Measurements from ENCODE around the gene LLCFC1.
"Not testable (repeated sequence)": the region's sequence is repeated elsewhere in the genome, so short reads cannot be mapped to it uniquely, and the experiment has no call there.

The LLCFC1 gene

DNA sequence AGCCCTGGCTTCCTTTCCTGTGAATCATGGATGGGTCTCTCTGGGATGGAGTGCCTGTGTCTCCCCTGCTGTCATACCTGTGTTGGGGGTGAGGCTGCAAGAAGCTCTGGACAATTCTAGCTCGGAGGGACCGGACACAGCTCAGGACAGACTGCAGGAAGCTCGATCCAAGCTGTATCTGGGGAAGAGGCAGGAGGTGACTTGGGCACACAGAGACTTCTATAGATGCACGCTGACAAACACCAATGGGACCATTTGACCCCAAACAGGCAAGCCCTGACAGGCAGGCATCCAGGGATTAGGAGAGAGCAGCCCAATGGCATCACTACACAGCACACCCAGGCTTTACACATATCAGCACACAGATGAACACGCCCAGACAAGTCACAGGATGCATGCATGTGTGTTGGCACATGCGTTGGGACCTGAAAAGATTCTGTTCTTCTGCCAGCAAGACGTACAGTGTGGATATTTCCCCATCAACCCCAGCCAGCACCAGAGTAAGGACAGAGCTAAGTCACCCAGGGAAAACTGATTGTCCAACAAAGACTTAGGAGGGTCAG lies 4.5 kb downstream of the LLCFC1 start:
- no peak for FAIRE-seq

DNA sequence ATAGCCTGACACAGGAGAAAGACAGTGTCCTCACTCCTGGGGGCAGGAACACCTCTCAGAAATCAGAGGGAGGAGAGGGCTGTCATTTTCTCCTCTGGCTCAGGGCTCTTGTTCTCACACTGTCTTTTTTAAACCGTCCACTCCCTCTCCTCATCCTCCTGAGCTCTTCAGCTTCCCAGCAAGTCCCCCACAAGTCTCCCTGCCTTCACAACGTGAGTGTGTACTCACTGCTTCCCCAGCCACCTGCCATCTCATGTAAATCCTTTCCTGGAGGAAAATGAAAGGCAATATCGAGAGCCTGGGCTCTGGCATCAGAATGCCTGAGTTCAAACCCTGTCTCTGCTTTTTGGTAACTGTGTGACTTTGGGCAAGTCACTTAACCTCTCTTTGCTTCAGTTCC lies 5.7 kb downstream of the LLCFC1 start:
- no peak for FAIRE-seq

DNA sequence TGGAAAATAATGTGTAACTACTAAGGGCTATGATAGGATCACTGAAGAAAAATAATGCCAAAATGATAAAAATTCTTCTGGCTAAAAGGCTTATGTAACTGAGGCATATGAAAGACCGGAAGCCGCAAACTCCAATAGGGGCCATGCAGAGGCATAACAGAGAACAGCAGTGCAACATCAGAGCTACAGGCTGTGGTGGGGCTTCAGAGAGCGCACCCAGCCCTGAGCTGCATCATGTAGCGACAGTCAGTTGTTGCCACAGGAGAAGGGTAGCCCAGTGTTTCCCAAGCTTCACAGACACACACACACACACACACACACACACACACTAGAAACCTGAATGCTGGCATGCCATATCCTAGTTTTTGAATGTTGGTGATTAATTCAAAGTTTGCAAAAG lies 9.3 kb downstream of the LLCFC1 start:
- no peak for FAIRE-seq

DNA sequence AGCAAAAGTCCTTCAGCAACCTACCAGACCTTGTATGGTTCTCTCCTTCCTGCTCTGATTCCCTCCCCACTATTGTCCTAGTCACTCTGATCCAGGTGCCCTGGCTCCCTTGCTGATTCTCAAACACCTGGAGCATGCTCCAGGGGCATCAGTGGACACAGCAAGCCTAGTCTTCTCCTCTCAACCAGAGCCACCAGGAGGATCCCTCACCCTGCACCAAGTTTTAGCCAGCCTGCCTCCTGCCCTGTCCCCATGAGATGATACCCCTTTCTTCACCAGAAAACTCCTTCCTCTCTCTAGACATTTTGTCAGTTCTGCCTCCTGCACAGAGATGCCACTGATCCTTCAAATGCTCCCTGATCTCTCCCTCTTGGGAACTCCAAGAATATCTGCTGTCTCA lies 11.0 kb downstream of the LLCFC1 start:
- no peak for FAIRE-seq

DNA sequence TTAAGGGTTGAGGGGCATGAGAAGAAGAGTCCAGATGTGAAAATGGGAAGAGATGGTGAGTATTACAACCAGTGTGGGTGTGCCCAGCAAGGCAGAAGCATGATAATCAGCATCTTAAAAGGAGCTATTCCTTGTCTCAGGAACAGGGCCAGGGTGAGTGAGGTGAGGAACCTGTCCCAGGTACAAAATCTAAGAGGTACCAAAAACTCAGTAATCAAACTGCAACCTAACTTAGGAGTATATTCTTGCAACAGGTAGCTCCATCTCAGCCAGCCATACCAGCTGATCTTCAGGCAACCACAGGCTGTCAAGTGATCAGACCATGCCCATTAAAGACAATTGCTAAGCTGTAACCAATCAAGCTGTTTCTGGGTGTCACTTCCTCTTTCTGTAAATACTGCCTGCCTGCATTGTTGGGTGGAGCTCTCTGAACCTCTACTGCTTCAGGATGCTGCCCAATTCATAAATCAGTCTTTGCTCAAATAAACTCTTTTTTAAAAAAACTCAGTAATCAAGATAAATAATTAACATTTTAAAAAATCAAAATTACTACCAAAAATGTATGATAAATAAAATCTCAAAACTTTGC lies 15.5 kb downstream of the LLCFC1 start:
- no peak for FAIRE-seq

DNA sequence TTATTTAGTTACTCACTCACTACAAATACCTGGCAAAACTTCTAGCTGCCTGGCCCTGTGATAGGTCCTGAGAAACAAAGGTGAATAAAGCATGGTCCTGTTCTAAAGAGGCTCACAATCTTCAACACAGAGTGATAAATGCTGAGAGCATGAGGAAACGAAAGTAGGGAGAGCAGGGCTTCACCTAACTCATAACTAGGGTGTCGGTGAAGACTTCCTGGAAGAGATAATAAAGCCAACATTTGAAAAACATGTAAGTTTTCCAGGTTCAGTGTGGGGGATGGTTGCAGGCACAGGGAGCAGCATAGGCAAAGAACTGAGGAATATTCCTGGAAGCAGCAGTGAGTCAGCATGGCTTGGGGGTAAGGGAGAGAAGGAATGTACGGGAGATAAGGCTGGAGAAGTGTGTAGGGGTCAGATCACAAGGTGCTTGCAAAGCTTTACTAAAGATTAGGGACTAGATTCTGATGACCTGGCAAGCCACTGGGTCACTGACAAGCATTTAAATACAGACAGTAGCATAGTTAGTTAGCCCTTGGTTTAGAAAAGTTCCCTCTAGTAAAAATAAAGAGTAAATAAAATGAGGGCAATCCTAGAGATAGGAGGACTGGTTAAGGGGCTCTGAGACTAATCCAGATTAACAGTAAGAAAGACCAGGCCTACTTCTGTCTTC lies 17.8 kb downstream of the LLCFC1 start:
- no peak for FAIRE-seq

DNA sequence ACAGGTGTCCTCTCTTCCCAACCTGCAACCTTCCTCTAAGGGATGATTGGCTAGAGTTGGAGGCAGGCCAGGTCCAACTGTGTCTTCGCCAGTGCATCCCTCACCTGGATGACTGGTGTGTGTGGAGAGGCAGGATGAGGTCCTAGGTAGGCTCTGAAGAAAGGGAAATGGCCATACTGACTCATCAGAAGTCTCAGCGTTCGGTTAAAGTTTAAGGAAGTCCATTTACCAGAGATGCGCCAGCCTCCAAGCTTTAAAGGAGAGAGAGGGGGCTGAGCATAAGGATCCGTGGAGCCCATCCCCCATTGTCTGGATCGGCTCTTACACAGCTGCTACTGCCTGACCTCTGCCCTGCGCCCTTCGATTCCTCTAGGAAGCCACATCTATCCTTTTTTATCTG lies 18.4 kb downstream of the LLCFC1 start:
- no peak for FAIRE-seq

DNA sequence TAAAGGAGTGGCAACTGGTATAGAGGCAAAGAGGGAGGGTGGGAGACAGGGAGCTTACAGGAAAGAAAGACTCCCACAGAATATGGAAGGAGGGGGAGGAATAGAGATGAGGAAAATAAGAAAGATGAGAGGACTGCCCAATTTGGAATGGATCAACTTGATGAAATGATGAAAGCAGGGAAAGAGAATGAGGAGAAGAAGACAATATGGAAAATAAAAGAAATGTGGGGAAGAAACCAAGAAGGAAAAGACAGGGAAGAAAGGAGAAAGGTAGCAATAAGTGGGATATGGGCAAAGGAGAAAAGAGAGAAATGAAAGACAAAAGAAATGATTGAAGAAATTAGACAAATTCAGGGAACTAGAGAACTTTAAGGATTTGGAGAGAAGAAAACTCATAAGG lies 19.9 kb downstream of the LLCFC1 start:
- no peak for FAIRE-seq

DNA sequence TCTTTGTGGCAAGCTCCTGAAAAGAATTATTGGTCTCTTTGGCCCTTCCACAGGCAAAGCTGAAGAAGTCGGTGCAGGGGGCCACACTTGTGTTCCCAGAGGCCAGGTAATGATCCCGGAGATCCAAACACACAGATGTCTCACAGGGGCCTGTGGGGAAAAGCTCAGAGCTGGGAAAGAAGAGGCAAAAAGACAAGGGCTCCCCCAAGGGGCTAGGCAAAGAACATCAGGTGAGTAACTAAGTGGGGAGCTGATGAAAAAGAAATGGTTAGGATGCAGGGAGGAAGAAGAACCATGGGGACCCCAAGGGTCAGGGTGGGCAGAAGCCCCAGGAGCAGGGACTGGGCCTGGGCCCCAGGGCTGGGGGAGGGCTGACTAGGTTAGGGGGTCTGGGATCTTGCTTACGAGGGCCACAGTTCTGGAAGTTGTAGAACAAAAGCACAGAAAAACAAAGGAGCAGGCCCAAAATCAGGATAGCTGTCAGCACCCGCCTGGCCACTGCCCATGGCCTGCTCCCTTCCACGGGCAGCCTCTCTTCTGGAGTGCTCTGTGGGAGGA lies 21.8 kb downstream of the LLCFC1 start:
- FAIRE-seq, result no peak

DNA sequence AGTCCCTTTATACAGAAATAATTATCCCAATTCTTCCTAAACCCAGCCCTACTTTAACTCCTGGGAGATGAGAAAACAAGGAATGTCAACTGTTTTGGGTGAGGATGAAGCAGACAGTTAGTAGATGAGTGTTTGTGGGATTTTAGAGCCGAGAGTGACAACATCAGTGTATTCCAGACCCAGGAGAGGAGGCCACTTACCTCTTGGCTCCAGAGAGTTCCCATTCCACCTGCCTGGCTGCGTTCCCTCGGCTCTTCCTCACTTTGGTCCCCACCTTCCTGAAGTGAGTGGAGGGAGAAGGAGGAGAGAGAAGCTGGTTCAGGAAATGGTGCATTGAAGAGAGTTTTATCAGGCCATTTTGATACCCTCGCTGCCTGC lies 22.3 kb downstream of the LLCFC1 start:
- no peak for FAIRE-seq

DNA sequence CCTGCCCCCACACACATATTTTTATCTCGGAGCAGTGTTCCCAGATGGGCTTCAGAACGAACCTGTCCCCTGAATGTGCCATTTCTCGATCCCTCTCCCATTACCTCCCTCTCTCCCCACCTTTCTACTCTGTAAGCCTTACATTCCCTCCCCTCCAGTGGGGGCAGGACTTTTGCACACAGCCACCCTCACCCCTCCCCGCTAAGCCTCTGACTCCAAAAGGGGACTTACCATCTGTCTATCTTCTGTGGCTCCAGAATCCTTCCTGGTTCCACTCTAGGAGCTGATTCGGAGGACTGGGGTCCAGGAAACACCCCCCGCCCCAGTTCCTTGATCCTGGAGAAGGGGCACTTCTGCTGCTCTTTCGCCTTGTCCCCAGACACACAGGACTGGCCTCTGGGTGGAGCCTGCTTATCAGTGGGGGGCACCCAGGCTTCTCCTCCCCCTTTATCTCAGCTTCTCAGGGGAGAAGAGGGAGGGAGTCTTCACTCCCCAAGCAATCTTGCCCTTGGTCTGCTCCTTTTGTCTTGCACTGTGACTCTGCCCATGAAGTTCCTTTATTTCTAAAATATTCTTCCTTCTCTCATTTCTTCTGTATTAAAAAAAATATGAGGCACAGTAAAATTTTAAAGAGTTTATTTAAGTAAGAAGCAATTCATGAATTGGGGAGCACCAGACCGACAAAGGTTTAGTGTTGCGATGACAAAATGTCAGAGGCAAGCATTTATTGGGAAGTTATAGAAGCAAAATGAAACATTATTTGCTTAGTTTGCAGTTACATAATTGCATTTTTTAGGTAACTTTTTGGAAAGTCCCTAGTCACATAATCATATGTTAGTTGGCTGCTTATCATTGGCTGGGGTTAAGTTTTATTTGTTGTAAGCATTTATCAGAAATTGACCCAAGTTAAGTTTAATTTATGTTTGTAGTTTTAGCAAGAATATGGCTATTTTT lies 23.0 kb downstream of the LLCFC1 start, which contains the start of gene KEL:
KEL (minus strand) TSS at position 391 of the 954 bp plus-strand sequence; CDS start at position 234, 157 bp downstream.
- FAIRE-seq, result no peak

DNA sequence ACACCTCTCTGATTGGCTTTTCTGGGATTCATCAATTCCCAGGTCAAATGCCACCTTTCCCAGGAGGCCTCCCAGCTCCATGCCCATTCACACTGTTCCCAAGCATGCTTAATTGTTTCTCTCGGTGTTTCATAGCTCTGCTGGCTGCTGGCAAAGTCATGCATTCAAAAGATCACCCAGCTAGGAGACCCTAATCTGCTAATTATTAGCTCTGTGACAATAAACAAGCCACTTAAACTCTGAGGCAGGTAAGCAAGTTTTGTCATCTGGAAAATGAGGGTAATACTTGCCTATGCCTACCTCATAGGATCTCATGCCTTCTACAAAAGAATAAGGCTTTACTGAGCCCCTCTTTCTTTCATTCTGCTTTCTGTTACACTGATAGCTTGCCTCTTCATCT lies 23.7 kb downstream of the LLCFC1 start:
- FAIRE-seq, result no peak

DNA sequence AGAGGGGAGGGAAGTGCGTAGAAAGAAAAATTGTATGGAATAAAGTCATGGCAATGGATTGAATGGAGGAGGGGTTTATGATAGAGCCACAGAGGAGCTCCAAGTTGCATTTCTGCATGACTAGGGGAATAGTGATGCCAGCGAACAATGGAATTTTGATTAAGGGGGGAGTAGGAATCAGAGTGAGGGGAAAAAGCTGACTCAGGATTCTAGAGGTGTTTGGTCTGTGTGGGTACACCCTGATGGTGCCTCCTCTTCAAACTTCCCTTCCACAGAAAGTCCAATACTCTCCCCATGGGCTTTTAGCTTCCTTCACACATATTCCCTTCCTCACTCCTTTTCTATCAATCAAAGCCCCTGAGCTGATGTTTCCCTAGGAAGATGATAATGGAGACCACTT lies 24.7 kb downstream of the LLCFC1 start:
- no peak for FAIRE-seq

DNA sequence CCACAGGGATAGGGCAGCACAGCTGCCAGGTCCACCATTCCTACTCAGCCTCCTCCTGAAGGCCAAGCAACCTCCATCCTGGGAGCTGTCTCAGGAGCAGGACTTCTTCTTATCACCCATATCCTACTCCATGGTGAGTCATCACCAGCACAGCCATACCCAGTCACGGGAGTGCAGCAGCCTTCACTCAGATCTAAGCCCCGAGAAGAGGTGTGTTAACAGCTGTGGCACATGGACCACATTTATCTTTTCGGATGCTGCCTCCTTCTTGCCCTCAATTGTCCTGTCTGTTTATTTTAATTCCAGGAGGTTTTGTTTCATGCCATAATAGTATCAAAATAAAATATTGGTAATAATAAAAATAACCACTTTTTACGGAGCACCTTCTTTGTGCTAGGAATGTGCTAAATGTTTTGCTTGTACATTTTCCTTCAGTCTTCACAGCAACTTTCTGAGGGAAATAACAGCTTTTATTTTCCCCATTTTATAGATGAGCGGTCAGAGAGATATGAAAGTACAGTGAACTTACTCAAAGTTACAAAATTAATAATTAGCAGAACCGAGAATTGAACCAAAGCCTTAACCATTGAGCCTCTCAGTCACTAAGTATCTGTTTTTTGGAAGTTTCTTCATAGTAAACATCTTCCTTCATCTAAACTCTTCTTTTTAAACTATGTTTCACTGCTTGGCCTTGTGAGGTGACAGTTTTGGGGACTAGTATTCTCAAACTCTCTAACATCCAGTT lies 25.4 kb downstream of the LLCFC1 start:
- no peak for FAIRE-seq

DNA sequence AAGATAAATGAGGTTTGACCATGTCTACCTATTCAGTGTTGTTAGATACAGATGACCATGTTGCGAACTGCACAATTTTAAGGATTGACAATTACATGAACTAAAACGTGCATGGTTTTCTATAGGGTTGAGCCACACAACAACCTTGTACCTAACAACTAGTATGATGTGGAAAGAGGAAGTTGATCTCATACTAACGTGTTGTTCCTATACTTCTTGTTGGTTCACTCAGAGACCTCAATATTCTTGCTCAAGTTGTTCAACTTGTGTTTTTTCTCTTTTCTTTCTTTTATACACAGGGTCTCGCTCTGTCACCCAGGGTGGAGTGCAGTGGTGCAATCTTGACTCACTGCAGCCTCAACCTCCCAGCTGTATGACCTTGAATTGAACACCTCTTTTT lies 28.9 kb downstream of the LLCFC1 start:
- FAIRE-seq, result no peak

DNA sequence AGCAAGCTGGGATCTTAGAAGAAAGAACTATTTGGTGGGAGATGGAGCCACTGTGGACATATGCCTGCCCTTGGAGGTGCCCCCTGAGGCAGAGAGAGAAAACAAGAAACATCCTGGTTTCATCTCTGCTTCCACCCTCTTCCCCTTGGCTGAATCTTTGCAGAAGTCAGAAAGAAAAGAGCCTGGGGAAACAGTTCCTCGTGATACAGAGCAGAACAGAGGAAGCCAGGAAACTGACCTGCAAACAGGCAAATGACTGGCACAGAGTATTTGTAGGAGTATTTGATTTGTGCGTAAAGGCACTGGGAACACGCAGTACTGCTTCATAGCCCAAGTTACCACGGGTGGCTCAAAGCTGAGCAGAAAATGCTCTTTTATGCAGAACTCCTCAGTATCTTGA lies 29.9 kb downstream of the LLCFC1 start:
- FAIRE-seq, result no peak

DNA sequence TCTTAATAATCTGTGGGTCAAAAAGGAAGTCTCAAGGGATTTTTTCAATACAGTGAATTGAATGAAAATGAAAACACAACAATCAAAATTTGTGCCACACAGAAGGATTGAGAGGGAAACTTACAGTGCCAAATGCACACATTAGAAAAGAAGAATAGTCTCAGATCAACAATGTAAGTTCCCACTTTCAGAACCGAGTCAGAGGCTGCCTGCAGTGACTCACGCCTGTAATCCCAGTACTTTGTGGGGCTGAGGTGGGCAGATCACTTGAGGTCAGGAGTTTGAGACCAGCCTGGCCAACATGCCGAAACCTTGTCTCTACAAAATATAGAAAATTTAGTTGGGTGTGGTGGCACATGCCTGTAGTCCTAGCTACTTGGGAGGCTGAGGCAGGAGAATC lies 35.3 kb downstream of the LLCFC1 start:
- FAIRE-seq, result no peak

DNA sequence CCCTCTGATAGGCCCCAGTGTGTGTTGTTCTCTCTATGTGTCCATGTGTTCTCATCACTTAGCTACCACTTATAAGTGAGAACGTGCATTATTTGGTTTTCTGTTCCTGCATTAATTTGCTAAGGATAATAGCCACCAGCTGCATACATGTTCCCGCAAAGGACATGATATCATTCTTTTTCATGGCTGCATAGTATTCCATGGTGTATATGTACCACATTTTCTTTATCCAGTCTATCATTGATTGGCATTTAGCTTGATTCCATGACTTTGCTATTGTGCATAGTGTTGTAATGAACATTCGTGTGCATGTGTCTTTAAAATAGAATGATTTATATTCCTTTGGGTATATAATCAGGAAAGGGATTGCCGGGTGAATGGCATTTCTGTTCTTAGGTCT lies 39.1 kb downstream of the LLCFC1 start:
- FAIRE-seq, result not testable (repeated sequence)

DNA sequence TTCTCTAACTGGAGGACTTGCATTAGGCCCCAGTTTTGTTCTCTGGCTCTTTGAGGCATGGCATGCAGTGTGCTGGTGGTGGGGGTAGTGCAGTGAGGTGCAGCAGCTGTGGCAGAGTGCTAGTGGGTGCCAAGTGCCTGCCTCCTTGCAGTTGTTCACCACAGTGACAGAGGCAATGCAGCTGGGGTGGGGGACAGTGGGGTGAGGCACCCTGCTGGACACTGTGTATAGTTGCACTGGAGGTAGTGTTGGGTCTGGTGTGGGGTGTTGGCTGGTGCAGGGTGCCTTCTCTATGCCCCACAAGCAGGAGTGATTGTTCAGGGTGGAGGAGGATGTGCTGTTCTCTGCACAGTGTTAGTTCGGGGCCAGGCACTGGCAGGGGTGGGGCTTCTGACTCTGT lies 44.5 kb downstream of the LLCFC1 start:
- FAIRE-seq, result no peak

DNA sequence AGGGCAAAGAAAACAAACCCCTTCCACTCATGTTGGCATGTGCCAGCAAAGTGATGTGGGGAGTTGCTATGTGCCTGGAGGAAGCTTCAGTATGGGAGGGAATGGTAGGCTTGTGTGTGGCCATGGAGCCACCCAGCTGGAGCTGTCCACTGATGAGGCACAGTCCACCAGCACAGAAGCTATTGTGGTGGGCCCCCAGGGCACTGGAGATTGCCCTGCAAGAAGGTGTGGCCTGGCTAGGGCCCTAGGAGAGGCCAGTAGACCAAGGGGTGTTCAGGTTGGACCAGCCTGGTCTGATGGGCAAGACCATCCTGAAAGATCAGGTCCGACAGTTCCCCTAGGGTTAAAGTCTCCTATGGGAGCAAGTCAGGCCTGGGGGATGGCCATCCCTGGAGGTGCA lies 45.0 kb downstream of the LLCFC1 start:
- no peak for FAIRE-seq

Data from islet of Langerhans (tissue), 1 donor.